Measurements from ENCODE around the gene FRMD4A. TPM values are rescaled to one million over a fixed set of nuclear protein-coding genes. Genes with fewer than 3 reads are reported as not detected.

FRMD4A gene
- total RNA-seq, 2 experiments from 2014 or later: 3.1 to 3.7 TPM

- intact Hi-C loops (cut with DNase I, micrococcal nuclease): no loop called here
- Histone ChIP-seq H3K4me3 (ENCODE audit: low read length) (no peak overlapping the region), H3K27me3 (ENCODE audit: control insufficient read depth in 1 of 2, insufficient read depth in 2 of 2, low read length in 2 of 2) (no peaks in the 10 kb centered on the region), H3K4me1 (ENCODE audit: insufficient read depth, low read length) (no peaks in the 10 kb centered on the region), H3K36me3 (ENCODE audit: insufficient read depth, low read length) (no peaks in the 10 kb centered on the region), H3K27ac (ENCODE audit: low read depth in 1 of 2, low read length in 2 of 2) (no peak overlapping the region), H3K9me3 (ENCODE audit: control insufficient read depth in 1 of 2, insufficient read depth in 1 of 2, low read length in 2 of 2) (no peaks in the 10 kb centered on the region)
- CTCF ChIA-PET: no interaction called here
- Mint-ChIP-seq H3K4me1 (ENCODE audit: low read depth) (no peaks in the 10 kb centered on the region), H3K4me3 (no peak overlapping the region), H3K27me3 (no peaks in the 10 kb centered on the region), H3K27ac (no peak overlapping the region), H3K9me3 (no peaks in the 10 kb centered on the region), H3K36me3 (ENCODE audit: low read depth) (no peaks in the 10 kb centered on the region)
- TF ChIP-seq, protein P1, sequence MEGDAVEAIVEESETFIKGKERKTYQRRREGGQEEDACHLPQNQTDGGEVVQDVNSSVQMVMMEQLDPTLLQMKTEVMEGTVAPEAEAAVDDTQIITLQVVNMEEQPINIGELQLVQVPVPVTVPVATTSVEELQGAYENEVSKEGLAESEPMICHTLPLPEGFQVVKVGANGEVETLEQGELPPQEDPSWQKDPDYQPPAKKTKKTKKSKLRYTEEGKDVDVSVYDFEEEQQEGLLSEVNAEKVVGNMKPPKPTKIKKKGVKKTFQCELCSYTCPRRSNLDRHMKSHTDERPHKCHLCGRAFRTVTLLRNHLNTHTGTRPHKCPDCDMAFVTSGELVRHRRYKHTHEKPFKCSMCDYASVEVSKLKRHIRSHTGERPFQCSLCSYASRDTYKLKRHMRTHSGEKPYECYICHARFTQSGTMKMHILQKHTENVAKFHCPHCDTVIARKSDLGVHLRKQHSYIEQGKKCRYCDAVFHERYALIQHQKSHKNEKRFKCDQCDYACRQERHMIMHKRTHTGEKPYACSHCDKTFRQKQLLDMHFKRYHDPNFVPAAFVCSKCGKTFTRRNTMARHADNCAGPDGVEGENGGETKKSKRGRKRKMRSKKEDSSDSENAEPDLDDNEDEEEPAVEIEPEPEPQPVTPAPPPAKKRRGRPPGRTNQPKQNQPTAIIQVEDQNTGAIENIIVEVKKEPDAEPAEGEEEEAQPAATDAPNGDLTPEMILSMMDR (IDR thresholded peaks at IDR 0.05): no peak
- no peak for ATAC-seq (ENCODE audit: poor library complexity)
- no peak for DNase-seq
- POLR2A ChIA-PET: interaction anchor here (0.6 kb wide), 1 partner anchor 117 kb away, joined by 3 read pairs; no protein-coding TSS in a partner anchor
Measured at GRCh38 chr10:13734151-13734550, 596.6 kb downstream of the FRMD4A start.

DNA sequence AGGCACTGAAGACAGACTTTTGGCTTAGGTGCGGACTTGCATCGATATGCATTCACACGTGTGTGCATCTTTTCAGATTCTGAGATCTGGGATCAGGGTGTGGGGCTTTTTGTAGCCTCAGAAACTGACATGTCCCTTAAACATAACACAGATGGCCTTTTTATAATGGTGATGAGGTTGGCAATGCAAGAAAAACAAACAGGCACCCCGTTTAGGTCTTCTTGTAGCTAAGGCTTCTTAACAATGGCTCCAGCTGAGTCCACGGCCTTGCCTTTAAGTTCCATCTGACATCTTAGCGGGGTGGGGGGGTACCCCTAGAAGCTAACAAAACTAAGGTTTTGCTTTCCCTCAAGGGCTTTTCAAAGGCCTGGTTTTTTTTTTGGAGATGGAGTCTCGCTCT, 597.7 kb downstream of the FRMD4A start:
- H3K27me3 Mint-ChIP-seq: no peaks in the 10 kb centered on the region
- H3K36me3 Mint-ChIP-seq (ENCODE audit: low read depth): no peaks in the 10 kb centered on the region
- H3K4me1 Mint-ChIP-seq (ENCODE audit: low read depth): no peaks in the 10 kb centered on the region
- Histone ChIP-seq H3K36me3 (ENCODE audit: insufficient read depth, low read length) (no peaks in the 10 kb centered on the region), H3K27ac (ENCODE audit: low read depth in 1 of 2, low read length in 2 of 2) (no peak overlapping the region), H3K4me1 (ENCODE audit: insufficient read depth, low read length) (no peaks in the 10 kb centered on the region), H3K9me3 (ENCODE audit: control insufficient read depth in 1 of 2, insufficient read depth in 1 of 2, low read length in 2 of 2) (no peaks in the 10 kb centered on the region), H3K27me3 (ENCODE audit: control insufficient read depth in 1 of 2, insufficient read depth in 2 of 2, low read length in 2 of 2) (no peaks in the 10 kb centered on the region), H3K4me3 (ENCODE audit: low read length) (no peak overlapping the region)
- H3K4me3 Mint-ChIP-seq: no peak overlapping the region
- TF ChIP-seq, protein P1 (IDR thresholded peaks at IDR 0.05): no peak
- POLR2A ChIA-PET: no interaction called here
- intact Hi-C loops (cut with DNase I, micrococcal nuclease): no loop called here
- H3K27ac Mint-ChIP-seq: no peak overlapping the region
- DNase-seq (no peak), ATAC-seq (ENCODE audit: poor library complexity) (no peak)
- CTCF ChIA-PET: no interaction called here
- no peaks in the 10 kb centered on the region for H3K9me3 Mint-ChIP-seq

- Mint-ChIP-seq H3K9me3 (no peaks in the 10 kb centered on the region), H3K36me3 (ENCODE audit: low read depth) (no peaks in the 10 kb centered on the region), H3K27me3 (no peaks in the 10 kb centered on the region), H3K27ac (no peak overlapping the region), H3K4me3 (no peak overlapping the region), H3K4me1 (ENCODE audit: low read depth) (no peaks in the 10 kb centered on the region)
- no peak for DNase-seq
- no peak overlapping the region for H3K4me3 ChIP-seq (ENCODE audit: low read length)
- TF ChIP-seq, protein P1 (IDR thresholded peaks at IDR 0.05): no peak
- no peak for ATAC-seq (ENCODE audit: poor library complexity)
- no peak overlapping the region for H3K27ac ChIP-seq (ENCODE audit: low read depth in 1 of 2, low read length in 2 of 2)
- intact Hi-C loops (cut with DNase I, micrococcal nuclease): no loop called here
- ChIA-PET POLR2A (no interaction called here), CTCF (no interaction called here)
- no peaks in the 10 kb centered on the region for H3K9me3 ChIP-seq (ENCODE audit: control insufficient read depth in 1 of 2, insufficient read depth in 1 of 2, low read length in 2 of 2)
- H3K27me3 ChIP-seq (ENCODE audit: control insufficient read depth in 1 of 2, insufficient read depth in 2 of 2, low read length in 2 of 2): no peaks in the 10 kb centered on the region
- H3K36me3 ChIP-seq (ENCODE audit: insufficient read depth, low read length): no peaks in the 10 kb centered on the region
- no peaks in the 10 kb centered on the region for H3K4me1 ChIP-seq (ENCODE audit: insufficient read depth, low read length)
Measured at GRCh38 chr10:13732465-13732881, 598.3 kb downstream of the FRMD4A start.
